Sigmoid colon (tissue), 7 donors: ENCODE data around the gene EGR4. TPM values are rescaled to one million over a fixed set of nuclear protein-coding genes. Genes with fewer than 3 reads are reported as not detected.

Source experiments
- DNase-seq: peaks from one replicate; pipeline ENCODE4 v3.0.0-alpha.2; 2019
- H3K27ac ChIP-seq, 4 donors: fragments of 200-600 bp; sonication (generic); one replicate each; pipeline ENCODE4 v1.5.1; 2016 to 2019; ENCODE audit warnings: mild to moderate bottlenecking in 1 of 4
- H3K27me3 ChIP-seq, 3 donors: fragments of 200-600 bp; sonication (generic); one replicate each; pipeline ENCODE4 v1.5.1; 2019; ENCODE audit warnings: mild to moderate bottlenecking in 1 of 3
- H3K36me3 ChIP-seq, 4 donors: fragments of 200-600 bp; sonication (generic); one replicate each; pipeline ENCODE4 v1.5.1; 2016 to 2019
- H3K4me1 ChIP-seq, 4 donors: fragments of 200-600 bp; sonication (generic); one replicate each; pipeline ENCODE4 v1.5.1; 2017 to 2019
- H3K4me3 ChIP-seq, 4 donors: fragments of 200-600 bp; sonication (generic); one replicate each; pipeline ENCODE4 v1.5.1; 2017 to 2019; ENCODE audit warnings: mild to moderate bottlenecking in 2 of 4, moderate library complexity in 1 of 4
- H3K9me3 ChIP-seq, 4 donors: fragments of 200-600 bp in 3 of 4; sonication (generic) in 3 of 4; one replicate each; pipeline versions ENCODE4 v1.5.1 to v1.6.1; 2013 to 2019
- EP300 ChIP-seq, 4 donors: sonication (generic); formaldehyde crosslinking; IDR thresholded peaks; one replicate each; pipeline ENCODE4 v1.6.1; 2017; ENCODE audit warnings: antibody characterized with exemption in 4 of 4
- POLR2A ChIP-seq, 2 donors: fragments of 450-650 bp; IDR thresholded peaks; one replicate each; pipeline ENCODE4 v1.6.1; 2016; ENCODE audit warnings: antibody characterized with exemption in 2 of 2, mild to moderate bottlenecking in 2 of 2, moderate library complexity in 2 of 2
- POLR2AphosphoS5 ChIP-seq, 4 donors: sonication (generic); formaldehyde crosslinking; IDR thresholded peaks; one replicate each; pipeline ENCODE4 v1.6.1; 2017; ENCODE audit warnings: antibody characterized with exemption in 4 of 4
- WGBS, 2 donors: extraction: QIAGEN DNeasy Blood & Tissue Kit; methylation state at CpG; one replicate each; pipeline ENCODE4 v1.1.7; 2013; 5-methylcytosine and 5-hydroxymethylcytosine counted together
- intact Hi-C: fragments of 100-400 bp; cut with DNase I; formaldehyde crosslinking; loops from one replicate; pipeline ENCODE4 v1.15.1; 2023
- polyA plus RNA-seq, 3 donors: library from polyadenylated mRNA; stranded (reverse); fragments of 200-250 nt; gene quantifications; one replicate each; pipeline ENCODE4 v1.2.3, GENCODE V29; 2013
- total RNA-seq, 4 donors: library from RNA; depleted of rRNA; stranded (reverse); fragments of >200 nt; gene quantifications; one replicate each; pipeline ENCODE4 v1.1.0, GENCODE V29; 2016
- TF ChIP-seq, protein P1 (sequence below), 4 experiments: fragments of 450-650 bp in 3 of 4; fragments of 200-600 bp in 1 of 4; IDR thresholded peaks; one replicate each; pipeline ENCODE4 v1.5.1; 2016 to 2019; ENCODE audit warnings: antibody characterized with exemption in 4 of 4, mild to moderate bottlenecking in 3 of 4, moderate library complexity in 2 of 4
- donor health status: healthy with polysubstance abuse.
- donor health status: Bipolar disorder and iron deficiency.
- donor health status: healthy.

Gene EGR4
- total and polyA plus RNA-seq, 7 donors = 0.07 to 0.14 TPM; not detected in 5

- H3K27me3 ChIP-seq = no peaks in the 10 kb centered on the region
- H3K27ac ChIP-seq = no peak overlapping the region
- no peaks in the 10 kb centered on the region for H3K9me3 ChIP-seq
- H3K36me3 ChIP-seq = peaks cover 13 to 27% (median 24%) of the 10 kb centered on the region in 4 donors
- WGBS, 2 donors = 92 to 96% methylated on average over 2 of the region's 2 CpGs
- intact Hi-C loops = no loop called here
- TF ChIP-seq, protein P1, sequence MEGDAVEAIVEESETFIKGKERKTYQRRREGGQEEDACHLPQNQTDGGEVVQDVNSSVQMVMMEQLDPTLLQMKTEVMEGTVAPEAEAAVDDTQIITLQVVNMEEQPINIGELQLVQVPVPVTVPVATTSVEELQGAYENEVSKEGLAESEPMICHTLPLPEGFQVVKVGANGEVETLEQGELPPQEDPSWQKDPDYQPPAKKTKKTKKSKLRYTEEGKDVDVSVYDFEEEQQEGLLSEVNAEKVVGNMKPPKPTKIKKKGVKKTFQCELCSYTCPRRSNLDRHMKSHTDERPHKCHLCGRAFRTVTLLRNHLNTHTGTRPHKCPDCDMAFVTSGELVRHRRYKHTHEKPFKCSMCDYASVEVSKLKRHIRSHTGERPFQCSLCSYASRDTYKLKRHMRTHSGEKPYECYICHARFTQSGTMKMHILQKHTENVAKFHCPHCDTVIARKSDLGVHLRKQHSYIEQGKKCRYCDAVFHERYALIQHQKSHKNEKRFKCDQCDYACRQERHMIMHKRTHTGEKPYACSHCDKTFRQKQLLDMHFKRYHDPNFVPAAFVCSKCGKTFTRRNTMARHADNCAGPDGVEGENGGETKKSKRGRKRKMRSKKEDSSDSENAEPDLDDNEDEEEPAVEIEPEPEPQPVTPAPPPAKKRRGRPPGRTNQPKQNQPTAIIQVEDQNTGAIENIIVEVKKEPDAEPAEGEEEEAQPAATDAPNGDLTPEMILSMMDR (IDR thresholded peaks at IDR 0.05) = no peak
- TF ChIP-seq EP300 (IDR thresholded peaks at IDR 0.05) (no peak), POLR2AphosphoS5 (IDR thresholded peaks at IDR 0.05) (no peak), POLR2A (IDR thresholded peaks at IDR 0.05) (no peak)
- H3K4me3 ChIP-seq = no peak overlapping the region
- H3K4me1 ChIP-seq = no peaks in the 10 kb centered on the region
- no peak for DNase-seq
Measured at GRCh38 chr2:73257021-73257420, 36.3 kb downstream of the EGR4 start.

- Histone ChIP-seq H3K4me1 (no peaks in the 10 kb centered on the region), H3K27me3 (no peaks in the 10 kb centered on the region), H3K9me3 (no peaks in the 10 kb centered on the region), H3K4me3 (no peak overlapping the region), H3K36me3 (peaks cover 16 to 31% (median 28%) of the 10 kb centered on the region in 4 donors), H3K27ac (no peak overlapping the region)
- WGBS, 2 donors = 92% methylated on average over 1 of the region's 1 CpG
- intact Hi-C loops = no loop called here
- TF ChIP-seq POLR2A (IDR thresholded peaks at IDR 0.05) (no peak), EP300 (IDR thresholded peaks at IDR 0.05) (no peak)
- TF ChIP-seq, protein P1 (IDR thresholded peaks at IDR 0.05) = no peak
- DNase-seq = no peak
Measured at GRCh38 chr2:73256618-73256922, 36.8 kb downstream of the EGR4 start.

DNA sequence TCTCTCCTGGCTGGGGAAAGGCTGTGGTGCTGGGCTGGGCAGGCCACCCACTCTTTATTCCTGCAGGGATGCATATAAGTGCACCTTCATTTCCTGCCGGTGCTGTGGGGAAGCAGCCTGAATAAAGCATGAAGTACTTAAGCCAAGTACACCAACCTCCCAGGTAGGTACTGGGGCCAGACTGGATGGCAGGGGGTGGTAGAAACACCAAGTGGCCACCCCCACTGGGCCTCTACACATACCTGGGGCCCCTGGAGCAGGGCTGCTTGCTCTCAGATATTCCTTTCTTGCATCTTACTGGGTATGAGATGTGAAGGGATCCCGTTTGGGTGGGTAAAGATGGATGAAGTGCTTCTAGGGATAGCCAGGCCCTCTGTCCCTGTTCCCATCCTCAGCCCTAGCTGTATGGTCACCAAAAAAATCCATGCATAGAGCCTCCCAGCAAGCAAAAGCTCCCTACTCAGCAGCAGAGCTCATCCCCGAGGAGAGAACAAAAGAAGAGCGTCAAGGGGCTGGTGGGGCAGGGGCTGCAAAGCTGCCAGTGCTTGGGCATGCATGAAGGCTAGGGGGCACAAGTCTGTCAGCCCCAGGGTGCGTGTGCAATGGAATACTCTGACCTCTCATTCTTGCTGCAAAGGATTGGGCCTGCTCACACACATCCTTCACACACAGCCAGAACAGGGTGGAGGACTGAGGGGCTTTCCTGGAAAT is 37.3 kb downstream of the EGR4 start:
- DNase-seq = no peak
- Histone ChIP-seq H3K27me3 (no peaks in the 10 kb centered on the region), H3K4me3 (no peak overlapping the region), H3K27ac (no peak overlapping the region), H3K4me1 (no peaks in the 10 kb centered on the region), H3K9me3 (no peaks in the 10 kb centered on the region), H3K36me3 (peaks cover 21 to 36% (median 33%) of the 10 kb centered on the region in 4 donors)
- intact Hi-C loops = no loop called here
- TF ChIP-seq POLR2A (IDR thresholded peaks at IDR 0.05) = no peak
- TF ChIP-seq POLR2AphosphoS5 (IDR thresholded peaks at IDR 0.05) = no peak
- TF ChIP-seq, protein P1 (IDR thresholded peaks at IDR 0.05) = no peak
- TF ChIP-seq EP300 (IDR thresholded peaks at IDR 0.05) = no peak
- 76 to 77% methylated on average over 5 of the region's 5 CpGs for WGBS, 2 donors

DNA sequence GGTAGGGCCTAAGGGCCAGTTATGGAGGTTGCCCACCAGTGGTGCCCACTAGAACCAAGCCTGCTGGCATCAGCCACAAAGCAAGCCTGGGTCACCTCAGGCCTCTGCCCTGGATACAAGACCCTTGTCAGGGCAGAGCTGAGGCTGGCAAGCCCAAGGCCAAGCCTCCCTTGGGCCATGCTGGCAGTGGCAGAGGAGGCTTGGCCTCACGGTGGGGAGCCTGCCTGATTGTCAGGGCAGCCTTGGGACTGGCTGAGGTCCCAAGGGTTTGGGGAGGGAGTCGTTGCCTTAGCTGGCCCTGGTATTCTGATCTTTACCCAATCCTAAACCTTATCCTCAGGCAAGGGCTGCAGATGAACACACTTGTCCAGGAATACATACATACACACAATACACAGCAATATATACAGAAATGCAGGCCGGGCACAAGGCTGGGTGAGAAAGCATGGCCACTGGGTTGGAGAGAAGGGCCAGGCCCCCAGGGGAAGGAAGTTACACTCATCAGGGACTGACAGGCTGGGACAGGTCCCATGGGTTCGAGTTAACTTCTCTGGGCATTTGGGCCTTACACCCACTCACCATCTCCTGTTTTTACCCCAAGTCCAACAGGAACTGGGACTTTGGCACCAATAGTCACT is 38.2 kb downstream of the EGR4 start:
- intact Hi-C loops = no loop called here
- no peak overlapping the region for H3K4me3 ChIP-seq
- H3K27me3 ChIP-seq = no peaks in the 10 kb centered on the region
- DNase-seq = no peak
- WGBS, 2 donors = 74 to 86% methylated on average over 4 of the region's 4 CpGs
- H3K27ac ChIP-seq = no peak overlapping the region
- TF ChIP-seq, protein P1 (IDR thresholded peaks at IDR 0.05) = no peak
- TF ChIP-seq POLR2A (IDR thresholded peaks at IDR 0.05) (no peak), POLR2AphosphoS5 (IDR thresholded peaks at IDR 0.05) (no peak), EP300 (IDR thresholded peaks at IDR 0.05) (no peak)
- peaks cover 27 to 46% (median 43%) of the 10 kb centered on the region in 4 donors for H3K36me3 ChIP-seq
- no peaks in the 10 kb centered on the region for H3K9me3 ChIP-seq
- H3K4me1 ChIP-seq = no peaks in the 10 kb centered on the region
